ENCODE measurements around the gene ACTR5. TPM values are rescaled to one million over a fixed set of nuclear protein-coding genes. Genes with fewer than 3 reads are reported as not detected.
A peak's percentile ranks its signal among the peaks of the same experiment; 100 is the strongest.

Gene ACTR5
- total RNA-seq, 1 donor from 2014 or later = 10.1 TPM

- DNase-seq = peak; percentile 48
Measured at GRCh38 chr20:38725148-38725901, 22.9 kb upstream of the ACTR5 start.

GRCh38 chr20:38725931-38726803 is 22.1 kb upstream of the ACTR5 start:
- peak overlapping the region; percentile 64 for H3K27ac Mint-ChIP-seq (ENCODE audit: unreplicated experiment)
- peaks cover 63% of the 10 kb centered on the region for H3K27me3 Mint-ChIP-seq (ENCODE audit: unreplicated experiment)
- DNase-seq = peak; percentile 91
- peak; percentile 80 for TF ChIP-seq CTCF (IDR thresholded peaks at IDR 0.05; ENCODE audit: partially characterized antibody, unreplicated experiment)
- peaks cover 31% of the 10 kb centered on the region for H3K4me1 Mint-ChIP-seq (ENCODE audit: low read depth, unreplicated experiment)
- no peaks in the 10 kb centered on the region for H3K36me3 Mint-ChIP-seq (ENCODE audit: unreplicated experiment)
- peaks cover 25% of the 10 kb centered on the region for H3K9me3 Mint-ChIP-seq (ENCODE audit: unreplicated experiment)
- H3K4me3 Mint-ChIP-seq (ENCODE audit: unreplicated experiment) = peak overlapping the region; percentile 69

More at GRCh38 chr20:38725148-38725901, 22.9 kb upstream of the ACTR5 start:
- H3K27ac Mint-ChIP-seq (ENCODE audit: unreplicated experiment) = no peak overlapping the region
- TF ChIP-seq CTCF (IDR thresholded peaks at IDR 0.05; ENCODE audit: partially characterized antibody, unreplicated experiment) = no peak
- H3K4me1 Mint-ChIP-seq (ENCODE audit: low read depth, unreplicated experiment) = peaks cover 27% of the 10 kb centered on the region
- peaks cover 25% of the 10 kb centered on the region for H3K9me3 Mint-ChIP-seq (ENCODE audit: unreplicated experiment)
- peak overlapping the region; percentile 69 for H3K4me3 Mint-ChIP-seq (ENCODE audit: unreplicated experiment)
- H3K27me3 Mint-ChIP-seq (ENCODE audit: unreplicated experiment) = peaks cover 64% of the 10 kb centered on the region
- no peaks in the 10 kb centered on the region for H3K36me3 Mint-ChIP-seq (ENCODE audit: unreplicated experiment)

- peak overlapping the region; percentile 64 for H3K27ac Mint-ChIP-seq (ENCODE audit: unreplicated experiment)
- H3K4me1 Mint-ChIP-seq (ENCODE audit: low read depth, unreplicated experiment) = peaks cover 31% of the 10 kb centered on the region
- TF ChIP-seq CTCF (IDR thresholded peaks at IDR 0.05; ENCODE audit: partially characterized antibody, unreplicated experiment) = peak; percentile 47
- H3K27me3 Mint-ChIP-seq (ENCODE audit: unreplicated experiment) = peaks cover 58% of the 10 kb centered on the region
- peak overlapping the region; percentile 64 for H3K4me3 Mint-ChIP-seq (ENCODE audit: unreplicated experiment)
- peaks cover 26% of the 10 kb centered on the region for H3K9me3 Mint-ChIP-seq (ENCODE audit: unreplicated experiment)
- peak; percentile 88 for DNase-seq
- H3K36me3 Mint-ChIP-seq (ENCODE audit: unreplicated experiment) = no peaks in the 10 kb centered on the region
Measured at GRCh38 chr20:38726804-38727606, 21.3 kb upstream of the ACTR5 start.

- peaks cover 51% of the 10 kb centered on the region for H3K27me3 Mint-ChIP-seq (ENCODE audit: unreplicated experiment)
- DNase-seq = peak; percentile 33
- H3K9me3 Mint-ChIP-seq (ENCODE audit: unreplicated experiment) = peaks cover 23% of the 10 kb centered on the region
- no peak overlapping the region for H3K27ac Mint-ChIP-seq (ENCODE audit: unreplicated experiment)
- H3K4me3 Mint-ChIP-seq (ENCODE audit: unreplicated experiment) = peak overlapping the region; percentile 74
- no peak for TF ChIP-seq CTCF (IDR thresholded peaks at IDR 0.05; ENCODE audit: partially characterized antibody, unreplicated experiment)
- peaks cover 31% of the 10 kb centered on the region for H3K4me1 Mint-ChIP-seq (ENCODE audit: low read depth, unreplicated experiment)
- H3K36me3 Mint-ChIP-seq (ENCODE audit: unreplicated experiment) = no peaks in the 10 kb centered on the region
Measured at GRCh38 chr20:38727607-38728190, 20.6 kb upstream of the ACTR5 start.
